Stimulated activated CD8-positive, alpha-beta memory T cell treated with anti-CD3 and anti-CD28 coated beads, Interleukin-12 subunit alpha, Interleukin-12 subunit beta, amount 100 ng/mL, for 24 hours (primary cell): ENCODE results near the gene SLC35G1.

ENCODE experiments used
- DNase-seq: peaks from one replicate; pipeline ENCODE4 v3.0.0-alpha.2; 2020; ENCODE audit errors: extremely low read depth

Gene SLC35G1

GRCh38 chr10:93893646-93894515 is at the start of gene SLC35G1:
Gene SLC35G1 (plus strand): TSS chr10:93893978. CDS start chr10:93894034, 56 bp downstream.
- DNase-seq = peak; percentile 23

- no peak for DNase-seq
Measured at GRCh38 chr10:93844979-93845626, 48.7 kb upstream of the SLC35G1 start.

- DNase-seq = no peak
Measured at GRCh38 chr10:93849593-93849992, 44.2 kb upstream of the SLC35G1 start.

- DNase-seq = no peak
Measured at GRCh38 chr10:93850031-93851015, 43.5 kb upstream of the SLC35G1 start.

- no peak for DNase-seq
Measured at GRCh38 chr10:93851169-93851568, 42.6 kb upstream of the SLC35G1 start.

- DNase-seq = no peak
Measured at GRCh38 chr10:93852476-93853095, 41.2 kb upstream of the SLC35G1 start.

- no peak for DNase-seq
Measured at GRCh38 chr10:93854975-93855374, 38.8 kb upstream of the SLC35G1 start.

GRCh38 chr10:93856349-93857145 is 37.2 kb upstream of the SLC35G1 start:
- no peak for DNase-seq

GRCh38 chr10:93859049-93859655 is 34.6 kb upstream of the SLC35G1 start:
- DNase-seq = no peak

GRCh38 chr10:93861825-93862224 is 32.0 kb upstream of the SLC35G1 start:
- no peak for DNase-seq

- no peak for DNase-seq
Measured at GRCh38 chr10:93865794-93866425, 27.9 kb upstream of the SLC35G1 start.

GRCh38 chr10:93867525-93867924 is 26.3 kb upstream of the SLC35G1 start:
- no peak for DNase-seq

- DNase-seq = no peak
Measured at GRCh38 chr10:93871671-93872204, 22.0 kb upstream of the SLC35G1 start.

- DNase-seq = no peak
Measured at GRCh38 chr10:93872375-93873158, 21.2 kb upstream of the SLC35G1 start.

GRCh38 chr10:93873420-93874115 is 20.2 kb upstream of the SLC35G1 start:
- DNase-seq = no peak

GRCh38 chr10:93874309-93875031 is 19.3 kb upstream of the SLC35G1 start:
- DNase-seq = no peak

- no peak for DNase-seq
Measured at GRCh38 chr10:93875032-93875358, 18.8 kb upstream of the SLC35G1 start.
